ENCODE measurements around the gene ANKRD65. TPM values are rescaled to one million over a fixed set of nuclear protein-coding genes. Genes with fewer than 3 reads are reported as not detected.
"Not testable (repeated sequence)": the region's sequence is repeated elsewhere in the genome, so short reads cannot be mapped to it uniquely, and the experiment has no call there.

The ANKRD65 gene
- total RNA-seq, 1 donor from 2014 or later: 0.15 TPM

GRCh38 chr1:1461721-1462317, 40.7 kb upstream of the ANKRD65 start:
- Histone ChIP-seq H3K36me3 (no peaks in the 10 kb centered on the region), H3K9me3 (ENCODE audit: low read depth) (no peaks in the 10 kb centered on the region), H2AFZ (replicated peaks) (no peak overlapping the region), H3K27ac (no peak overlapping the region), H4K20me1 (ENCODE audit: low read depth) (no peaks in the 10 kb centered on the region), H3F3A (ENCODE audit: low read depth) (no peaks in the 10 kb centered on the region), H3K4me2 (no peak overlapping the region), H3K4me3 (no peak overlapping the region), H3K79me2 (ENCODE audit: low read depth) (no peaks in the 10 kb centered on the region), H3K9ac (no peak overlapping the region), H3K4me1 (no peaks in the 10 kb centered on the region), H3K27me3 (no peaks in the 10 kb centered on the region)
- no peaks in the 10 kb centered on the region for H3K9me3 Mint-ChIP-seq
- DNase-seq (ENCODE audit: low spot score): no peak
- TF ChIP-seq CTCF (IDR thresholded peaks at IDR 0.05): no peak
- no peak for TF ChIP-seq EZH2 (IDR thresholded peaks at IDR 0.05)
- no peak for TF ChIP-seq EZH2phosphoT487 (IDR thresholded peaks at IDR 0.05)
- no peak overlapping the region for H3K4me3 Mint-ChIP-seq
- H3K27me3 Mint-ChIP-seq (ENCODE audit: insufficient read depth, low read depth): peaks cover 13% of the 10 kb centered on the region
- no peaks in the 10 kb centered on the region for H3K36me3 Mint-ChIP-seq
- no peaks in the 10 kb centered on the region for H3K4me1 Mint-ChIP-seq
- H3K27ac Mint-ChIP-seq: no peak overlapping the region

- Histone ChIP-seq H3K4me3 (no peak overlapping the region), H3K36me3 (no peaks in the 10 kb centered on the region), H4K20me1 (ENCODE audit: low read depth) (no peaks in the 10 kb centered on the region), H3K4me1 (no peaks in the 10 kb centered on the region), H3K79me2 (ENCODE audit: low read depth) (no peaks in the 10 kb centered on the region), H3K27me3 (no peaks in the 10 kb centered on the region), H3K27ac (no peak overlapping the region), H3K4me2 (no peak overlapping the region), H3K9me3 (ENCODE audit: low read depth) (no peaks in the 10 kb centered on the region), H3K9ac (no peak overlapping the region), H2AFZ (replicated peaks) (no peak overlapping the region), H3F3A (ENCODE audit: low read depth) (no peaks in the 10 kb centered on the region)
- H3K36me3 Mint-ChIP-seq: no peaks in the 10 kb centered on the region
- no peak overlapping the region for H3K4me3 Mint-ChIP-seq
- DNase-seq (ENCODE audit: low spot score): no peak
- H3K27me3 Mint-ChIP-seq (ENCODE audit: insufficient read depth, low read depth): peaks cover 10% of the 10 kb centered on the region
- H3K9me3 Mint-ChIP-seq: no peaks in the 10 kb centered on the region
- TF ChIP-seq EZH2 (IDR thresholded peaks at IDR 0.05) (no peak), CTCF (IDR thresholded peaks at IDR 0.05) (no peak), EZH2phosphoT487 (IDR thresholded peaks at IDR 0.05) (no peak)
- H3K4me1 Mint-ChIP-seq: no peaks in the 10 kb centered on the region
- no peak overlapping the region for H3K27ac Mint-ChIP-seq
Measured at GRCh38 chr1:1460540-1461130, 39.6 kb upstream of the ANKRD65 start.

GRCh38 chr1:1459711-1460110, 38.6 kb upstream of the ANKRD65 start:
- not testable (repeated sequence) for H3K9me3 ChIP-seq (ENCODE audit: low read depth); H3K27me3 ChIP-seq; H3K9ac ChIP-seq; H3K4me2 ChIP-seq; H3K27me3 Mint-ChIP-seq (ENCODE audit: insufficient read depth, low read depth); H3K4me1 ChIP-seq; H3K27ac Mint-ChIP-seq; H3K36me3 Mint-ChIP-seq; H3K9me3 Mint-ChIP-seq; H3K27ac ChIP-seq; H3K4me3 Mint-ChIP-seq; H4K20me1 ChIP-seq (ENCODE audit: low read depth); DNase-seq (ENCODE audit: low spot score); H3K4me3 ChIP-seq; H3K4me1 Mint-ChIP-seq; H3K79me2 ChIP-seq (ENCODE audit: low read depth); H2AFZ ChIP-seq (replicated peaks); H3F3A ChIP-seq (ENCODE audit: low read depth); H3K36me3 ChIP-seq

GRCh38 chr1:1459156-1459555, 38.1 kb upstream of the ANKRD65 start:
- not testable (repeated sequence) for H3K4me2 ChIP-seq; H2AFZ ChIP-seq (replicated peaks); H3K27me3 Mint-ChIP-seq (ENCODE audit: insufficient read depth, low read depth); H4K20me1 ChIP-seq (ENCODE audit: low read depth); H3K36me3 Mint-ChIP-seq; H3K79me2 ChIP-seq (ENCODE audit: low read depth); H3K27me3 ChIP-seq; H3K4me3 ChIP-seq; H3K4me3 Mint-ChIP-seq; H3K4me1 Mint-ChIP-seq; H3F3A ChIP-seq (ENCODE audit: low read depth); H3K27ac ChIP-seq; H3K9me3 ChIP-seq (ENCODE audit: low read depth); H3K4me1 ChIP-seq; DNase-seq (ENCODE audit: low spot score); H3K9me3 Mint-ChIP-seq; H3K27ac Mint-ChIP-seq; H3K9ac ChIP-seq; H3K36me3 ChIP-seq

- H2AFZ ChIP-seq (replicated peaks); H3K9me3 Mint-ChIP-seq; H3K27me3 ChIP-seq; H3K4me1 Mint-ChIP-seq; H3K9me3 ChIP-seq (ENCODE audit: low read depth); H3K36me3 ChIP-seq; H3K9ac ChIP-seq; H3F3A ChIP-seq (ENCODE audit: low read depth); H3K4me1 ChIP-seq; H3K4me3 Mint-ChIP-seq; H3K36me3 Mint-ChIP-seq; H3K27me3 Mint-ChIP-seq (ENCODE audit: insufficient read depth, low read depth); H3K79me2 ChIP-seq (ENCODE audit: low read depth); H3K4me2 ChIP-seq; H3K27ac ChIP-seq; DNase-seq (ENCODE audit: low spot score); H3K4me3 ChIP-seq; H4K20me1 ChIP-seq (ENCODE audit: low read depth): not testable (repeated sequence)
- peak overlapping the region; percentile 29 for H3K27ac Mint-ChIP-seq
Measured at GRCh38 chr1:1456683-1457255, 35.7 kb upstream of the ANKRD65 start.

- not testable (repeated sequence) for H3F3A ChIP-seq (ENCODE audit: low read depth); H3K36me3 Mint-ChIP-seq; H3K9me3 Mint-ChIP-seq; H2AFZ ChIP-seq (replicated peaks); H3K9ac ChIP-seq; H3K9me3 ChIP-seq (ENCODE audit: low read depth); H3K27me3 Mint-ChIP-seq (ENCODE audit: insufficient read depth, low read depth); H3K4me1 Mint-ChIP-seq; H3K4me1 ChIP-seq; H3K4me3 Mint-ChIP-seq; H3K4me3 ChIP-seq; H3K27ac Mint-ChIP-seq; H3K4me2 ChIP-seq; H4K20me1 ChIP-seq (ENCODE audit: low read depth); H3K36me3 ChIP-seq; H3K79me2 ChIP-seq (ENCODE audit: low read depth); H3K27ac ChIP-seq; H3K27me3 ChIP-seq; DNase-seq (ENCODE audit: low spot score)
Measured at GRCh38 chr1:1455934-1456333, 34.9 kb upstream of the ANKRD65 start.

Data from neural progenitor cell (in vitro differentiated cells).